ENCODE results near the gene NLRC5. TPM values are rescaled to one million over a fixed set of nuclear protein-coding genes. Genes with fewer than 3 reads are reported as not detected.

NLRC5 gene
- total RNA-seq, 1 donor from 2014 or later = not detected

DNA sequence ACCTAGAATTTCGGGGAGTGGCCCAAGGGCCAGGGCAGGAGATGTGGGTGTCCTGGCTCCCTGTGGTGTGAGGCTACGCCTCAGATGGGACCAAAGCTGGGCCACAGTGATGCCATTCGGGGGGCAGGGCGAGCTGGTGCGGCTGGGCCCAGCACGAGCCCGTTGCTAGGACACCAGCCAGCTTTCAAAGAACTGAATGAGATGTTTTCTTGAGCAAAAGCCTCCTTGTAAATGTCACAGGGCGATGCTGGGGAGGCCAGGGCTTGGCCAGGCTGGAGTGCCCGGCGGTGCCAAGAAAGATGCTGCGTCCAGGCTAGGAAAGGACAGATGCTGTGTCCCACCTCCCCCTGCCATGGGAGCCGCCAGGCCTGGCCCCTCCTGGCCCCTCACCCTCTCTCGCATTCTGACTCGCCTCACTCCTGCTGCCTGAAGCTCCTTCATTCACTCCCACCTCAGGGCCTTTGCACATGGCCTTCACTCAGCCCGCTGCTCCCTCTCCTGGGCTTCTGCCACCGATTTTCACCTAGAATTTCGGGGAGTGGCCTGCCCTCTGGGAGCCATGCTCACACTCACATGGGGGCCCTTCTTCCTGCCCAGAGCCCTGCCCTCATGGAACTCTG, 142.1 kb downstream of the NLRC5 start:
- Mint-ChIP-seq H3K4me3 (peak overlapping the region; percentile 62), H3K36me3 (peaks cover 7% of the 10 kb centered on the region), H3K27me3 (ENCODE audit: insufficient read depth, low read depth) (peaks cover 2% of the 10 kb centered on the region), H3K9me3 (no peaks in the 10 kb centered on the region), H3K27ac (peak overlapping the region; percentile 96), H3K4me1 (peaks cover 53% of the 10 kb centered on the region)
- TF ChIP-seq, protein P1, sequence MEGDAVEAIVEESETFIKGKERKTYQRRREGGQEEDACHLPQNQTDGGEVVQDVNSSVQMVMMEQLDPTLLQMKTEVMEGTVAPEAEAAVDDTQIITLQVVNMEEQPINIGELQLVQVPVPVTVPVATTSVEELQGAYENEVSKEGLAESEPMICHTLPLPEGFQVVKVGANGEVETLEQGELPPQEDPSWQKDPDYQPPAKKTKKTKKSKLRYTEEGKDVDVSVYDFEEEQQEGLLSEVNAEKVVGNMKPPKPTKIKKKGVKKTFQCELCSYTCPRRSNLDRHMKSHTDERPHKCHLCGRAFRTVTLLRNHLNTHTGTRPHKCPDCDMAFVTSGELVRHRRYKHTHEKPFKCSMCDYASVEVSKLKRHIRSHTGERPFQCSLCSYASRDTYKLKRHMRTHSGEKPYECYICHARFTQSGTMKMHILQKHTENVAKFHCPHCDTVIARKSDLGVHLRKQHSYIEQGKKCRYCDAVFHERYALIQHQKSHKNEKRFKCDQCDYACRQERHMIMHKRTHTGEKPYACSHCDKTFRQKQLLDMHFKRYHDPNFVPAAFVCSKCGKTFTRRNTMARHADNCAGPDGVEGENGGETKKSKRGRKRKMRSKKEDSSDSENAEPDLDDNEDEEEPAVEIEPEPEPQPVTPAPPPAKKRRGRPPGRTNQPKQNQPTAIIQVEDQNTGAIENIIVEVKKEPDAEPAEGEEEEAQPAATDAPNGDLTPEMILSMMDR (IDR thresholded peaks at IDR 0.05) = no peak
- TF ChIP-seq EZH2 (IDR thresholded peaks at IDR 0.05) = no peak
- TF ChIP-seq EZH2phosphoT487 (IDR thresholded peaks at IDR 0.05) = no peak
- Histone ChIP-seq H3K4me3 (no peak overlapping the region), H3K27me3 (no peaks in the 10 kb centered on the region), H3K27ac (no peak overlapping the region), H3K4me1 (peaks cover 17% of the 10 kb centered on the region), H4K20me1 (ENCODE audit: low read depth) (no peaks in the 10 kb centered on the region), H3K4me2 (no peak overlapping the region), H3K36me3 (no peaks in the 10 kb centered on the region), H2AFZ (replicated peaks) (no peak overlapping the region), H3K9ac (no peak overlapping the region), H3K79me2 (ENCODE audit: low read depth) (no peaks in the 10 kb centered on the region), H3K9me3 (ENCODE audit: low read depth) (no peaks in the 10 kb centered on the region), H3F3A (ENCODE audit: low read depth) (no peaks in the 10 kb centered on the region)
- DNase-seq (ENCODE audit: low spot score) = no peak

DNA sequence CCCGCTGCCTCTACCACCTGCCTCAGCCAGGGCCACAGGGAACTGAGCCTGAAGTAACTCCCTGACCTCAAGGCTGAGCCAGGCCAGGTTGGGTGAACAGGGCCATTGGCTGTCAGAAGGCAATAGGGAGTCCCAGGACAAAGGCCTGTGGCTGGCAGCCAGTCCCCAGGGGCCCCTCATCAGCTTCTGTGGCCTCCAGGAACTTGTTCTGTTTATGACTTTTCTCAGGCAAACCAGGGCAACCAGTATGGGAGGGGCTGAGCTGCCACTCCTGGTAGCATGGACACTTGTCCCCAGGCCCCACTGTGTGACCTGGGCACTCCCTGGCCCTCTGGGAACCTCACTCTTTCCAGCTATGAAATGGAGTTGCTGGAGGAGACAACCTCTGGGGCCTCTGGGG, 143.1 kb downstream of the NLRC5 start:
- Histone ChIP-seq H3K4me2 (peak overlapping the region; percentile 24), H3F3A (ENCODE audit: low read depth) (no peaks in the 10 kb centered on the region), H4K20me1 (ENCODE audit: low read depth) (no peaks in the 10 kb centered on the region), H3K27me3 (no peaks in the 10 kb centered on the region), H3K9me3 (ENCODE audit: low read depth) (no peaks in the 10 kb centered on the region), H3K4me3 (no peak overlapping the region), H3K36me3 (no peaks in the 10 kb centered on the region), H3K4me1 (peaks cover 17% of the 10 kb centered on the region), H3K9ac (no peak overlapping the region), H3K27ac (no peak overlapping the region), H2AFZ (replicated peaks) (no peak overlapping the region), H3K79me2 (ENCODE audit: low read depth) (no peaks in the 10 kb centered on the region)
- Mint-ChIP-seq H3K4me1 (peaks cover 51% of the 10 kb centered on the region), H3K9me3 (no peaks in the 10 kb centered on the region), H3K36me3 (peaks cover 10% of the 10 kb centered on the region), H3K27me3 (ENCODE audit: insufficient read depth, low read depth) (peaks cover 2% of the 10 kb centered on the region), H3K27ac (peak overlapping the region; percentile 82), H3K4me3 (peak overlapping the region; percentile 62)
- no peak for DNase-seq (ENCODE audit: low spot score)
- TF ChIP-seq, protein P1 (IDR thresholded peaks at IDR 0.05) = no peak
- TF ChIP-seq EZH2phosphoT487 (IDR thresholded peaks at IDR 0.05) = no peak
- no peak for TF ChIP-seq EZH2 (IDR thresholded peaks at IDR 0.05)

DNA sequence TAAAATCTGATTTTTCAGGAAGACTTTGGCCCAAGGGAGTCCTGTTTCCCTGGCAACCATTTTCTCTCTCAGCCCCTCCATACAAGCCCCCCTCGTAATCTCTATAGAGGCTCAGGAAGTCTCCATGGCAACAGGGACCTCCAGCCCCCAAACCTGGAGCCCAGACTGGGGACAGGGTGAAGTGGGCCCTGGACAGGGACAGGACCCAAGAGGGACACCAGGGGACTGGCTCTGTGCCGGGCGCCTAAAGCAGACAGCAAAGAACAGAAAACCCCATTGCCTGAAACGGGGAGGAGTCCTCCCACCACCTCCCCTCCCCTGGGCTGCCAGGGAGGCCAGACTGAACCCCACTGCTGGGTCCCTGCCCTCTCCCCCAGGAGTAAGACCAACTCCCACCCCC, 143.7 kb downstream of the NLRC5 start:
- Histone ChIP-seq H3K4me3 (no peak overlapping the region), H3F3A (ENCODE audit: low read depth) (no peaks in the 10 kb centered on the region), H3K4me2 (peak overlapping the region; percentile 24), H3K27ac (no peak overlapping the region), H3K79me2 (ENCODE audit: low read depth) (no peaks in the 10 kb centered on the region), H3K36me3 (no peaks in the 10 kb centered on the region), H3K9ac (no peak overlapping the region), H3K9me3 (ENCODE audit: low read depth) (no peaks in the 10 kb centered on the region), H2AFZ (replicated peaks) (no peak overlapping the region), H3K4me1 (peaks cover 17% of the 10 kb centered on the region), H4K20me1 (ENCODE audit: low read depth) (no peaks in the 10 kb centered on the region), H3K27me3 (no peaks in the 10 kb centered on the region)
- peak overlapping the region; percentile 72 for H3K27ac Mint-ChIP-seq
- H3K9me3 Mint-ChIP-seq = no peaks in the 10 kb centered on the region
- DNase-seq (ENCODE audit: low spot score) = peak; percentile 49
- peaks cover 10% of the 10 kb centered on the region for H3K36me3 Mint-ChIP-seq
- peaks cover 51% of the 10 kb centered on the region for H3K4me1 Mint-ChIP-seq
- TF ChIP-seq, protein P1 (IDR thresholded peaks at IDR 0.05) = no peak
- TF ChIP-seq EZH2 (IDR thresholded peaks at IDR 0.05) = no peak
- no peak for TF ChIP-seq EZH2phosphoT487 (IDR thresholded peaks at IDR 0.05)
- H3K27me3 Mint-ChIP-seq (ENCODE audit: insufficient read depth, low read depth) = peaks cover 2% of the 10 kb centered on the region
- no peak overlapping the region for H3K4me3 Mint-ChIP-seq

Other genes starting within 250 kb of the NLRC5 start
- not detected in 2 replicates for gene SLC12A3, start 124.3 kb upstream of the NLRC5 start, total RNA-seq (ENCODE audit: low replicate concordance)
- 16.1 and 18.1 TPM in 2 replicates for gene HERPUD1, start 57.4 kb upstream of the NLRC5 start, total RNA-seq (ENCODE audit: low replicate concordance)
- gene CETP, start 27.6 kb upstream of the NLRC5 start, total RNA-seq (ENCODE audit: low replicate concordance) = 0.28 TPM in 1 of 2 replicates, not detected in the other
- gene CPNE2, start 103.0 kb downstream of the NLRC5 start, total RNA-seq (ENCODE audit: low replicate concordance) = 19.8 and 26.9 TPM in 2 replicates
- gene PSME3IP1, start 196.5 kb downstream of the NLRC5 start, total RNA-seq (ENCODE audit: low replicate concordance) = 106 and 184 TPM in 2 replicates
- gene RSPRY1, start 196.8 kb downstream of the NLRC5 start, total RNA-seq (ENCODE audit: low replicate concordance) = 46.6 and 49.2 TPM in 2 replicates

All from neural progenitor cell (in vitro differentiated cells).